ENCODE measurements around the gene MAOA. TPM values are rescaled to one million over a fixed set of nuclear protein-coding genes. Genes with fewer than 3 reads are reported as not detected.

MAOA gene
- polyA plus RNA-seq, 1 donor = 19.4 TPM

DNA sequence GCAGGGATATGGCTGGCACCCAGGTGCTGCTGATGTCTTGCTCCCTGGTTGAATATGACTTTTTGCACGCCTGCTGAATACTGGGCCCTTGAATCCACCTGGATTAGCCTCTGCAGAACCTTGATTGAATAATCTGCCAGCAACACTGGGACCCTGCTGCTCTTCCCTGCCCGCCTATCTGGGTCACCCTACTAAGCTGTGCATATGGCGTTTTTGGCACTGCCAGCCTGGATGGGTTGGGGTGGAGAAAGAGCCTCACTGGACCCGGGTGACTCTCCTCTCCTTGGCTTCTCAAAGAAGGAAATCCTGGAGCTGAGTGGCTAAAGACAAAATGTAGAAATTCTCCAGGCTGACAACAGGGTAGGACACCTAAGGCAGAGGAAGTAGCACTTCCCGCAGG is 100.0 kb downstream of the MAOA start:
- DNase-seq = no peak

DNA sequence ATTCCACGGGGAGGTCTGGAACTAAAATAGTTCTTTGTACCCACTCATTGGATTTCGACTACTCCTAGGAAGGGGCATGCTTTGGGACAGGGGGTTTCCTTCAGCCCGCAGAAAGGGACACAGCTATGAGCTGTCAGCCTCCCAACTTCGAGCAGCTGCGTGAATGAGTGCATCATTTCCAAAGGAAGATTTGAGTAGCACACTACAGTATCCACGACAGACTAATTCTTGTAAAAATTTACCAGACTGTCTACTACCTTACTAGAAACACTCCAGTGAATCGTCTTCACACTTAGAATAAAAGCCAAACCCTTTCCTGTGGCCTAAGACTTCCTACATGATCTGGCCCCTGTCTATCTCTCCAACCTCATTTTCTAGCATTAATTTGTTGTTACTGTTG is 101.9 kb downstream of the MAOA start:
- no peak for DNase-seq

- no peak for DNase-seq
Observed at GRCh38 chrX:43785930-43786591, 130.0 kb downstream of the MAOA start.

Other genes with a start within 250 kb of the MAOA start
- 51.0 TPM for gene MAOB, start 226.2 kb downstream of the MAOA start, polyA plus RNA-seq (ENCODE audit: insufficient read length)